Progenitor cell of endocrine pancreas (in vitro differentiated cells): ENCODE results near the gene PRRT2. TPM values are rescaled to one million over a fixed set of nuclear protein-coding genes. Genes with fewer than 3 reads are reported as not detected.

ENCODE experiments used
- DNase-seq: peaks from one replicate; pipeline ENCODE4 v3.0.0; 2021; ENCODE audit warnings: low spot score; ENCODE audit not compliant: unreplicated experiment
- H3K27ac Mint-ChIP-seq: 2 replicates; pipeline ENCODE4 v1.8.0; 2021; ENCODE audit warnings: mild to moderate bottlenecking, moderate library complexity, mixed read lengths
- H3K27me3 Mint-ChIP-seq: 2 replicates; pipeline ENCODE4 v1.8.0; 2021; ENCODE audit warnings: mixed read lengths
- H3K36me3 Mint-ChIP-seq: 2 replicates; pipeline ENCODE4 v1.8.0; 2022; ENCODE audit warnings: mixed read lengths; ENCODE audit not compliant: insufficient read depth
- H3K4me1 Mint-ChIP-seq: 2 replicates; pipeline ENCODE4 v1.8.0; 2021; ENCODE audit warnings: low read depth, mixed read lengths
- H3K4me3 Mint-ChIP-seq: 2 replicates; pipeline ENCODE4 v1.8.0; 2021; ENCODE audit warnings: low read depth, mild to moderate bottlenecking, moderate library complexity, mixed read lengths
- H3K9me3 Mint-ChIP-seq: 2 replicates; pipeline ENCODE4 v1.8.0; 2021; ENCODE audit warnings: low read depth, mixed read lengths
- total RNA-seq: library from RNA; stranded (reverse); gene quantifications from 2 replicates; pipeline ENCODE4 v1.2.1, GENCODE V29; 2021
- TF ChIP-seq, protein P1 (sequence below): fragments of 200-600 bp; sonication (generic); IDR thresholded peaks from one replicate; pipeline ENCODE4 v1.5.0; 2021; ENCODE audit warnings: antibody characterized with exemption, mild to moderate bottlenecking; ENCODE audit not compliant: unreplicated experiment

The PRRT2 gene
- total RNA-seq, 1 donor from 2014 or later: 1.4 TPM

DNA sequence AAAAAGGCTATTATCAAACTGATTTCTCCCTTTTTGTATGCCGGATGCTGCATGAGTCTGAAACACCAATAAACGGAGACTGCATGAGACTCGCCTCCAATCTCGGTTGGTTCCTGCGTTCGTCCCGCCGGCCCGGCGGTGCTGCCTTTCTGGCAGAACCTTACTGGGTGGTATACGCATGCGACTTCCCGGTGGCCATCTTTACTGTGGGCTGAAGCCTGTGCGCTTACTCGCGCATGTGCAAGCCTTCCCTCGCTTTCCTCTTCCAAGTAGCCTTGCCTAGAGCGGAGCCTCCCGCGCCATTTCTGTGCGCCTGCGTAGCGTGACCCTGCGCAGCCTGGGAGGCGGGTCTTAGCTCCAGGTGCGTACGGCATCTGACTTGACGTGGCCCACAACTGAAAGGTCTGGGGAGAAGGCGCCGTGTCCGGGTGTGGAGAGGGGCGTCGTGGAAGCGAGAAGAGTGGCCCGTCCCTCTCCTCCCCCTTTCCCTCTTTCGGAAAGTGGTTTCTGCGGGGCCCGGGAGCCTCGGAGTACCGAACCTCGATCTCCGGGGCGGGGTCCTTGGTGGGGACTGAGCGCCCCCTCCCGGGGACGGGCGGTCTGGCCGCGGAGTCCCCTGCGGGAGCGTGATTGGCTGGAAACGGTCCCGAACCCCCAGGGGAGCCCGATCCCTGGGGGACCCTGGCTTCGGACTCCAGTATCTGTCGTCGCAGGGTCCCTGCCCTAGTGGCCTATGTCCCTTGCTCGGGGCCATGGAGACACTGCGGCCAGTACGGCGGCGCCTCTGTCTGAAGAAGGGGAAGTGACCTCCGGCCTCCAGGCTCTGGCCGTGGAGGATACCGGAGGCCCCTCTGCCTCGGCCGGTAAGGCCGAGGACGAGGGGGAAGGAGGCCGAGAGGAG, 4.0 kb downstream of the PRRT2 start, which contains the start of gene PAGR1:
Gene PAGR1 (plus strand): TSS at position 360 of the 901 bp plus-strand sequence. CDS start 374 bp downstream, at position 734.
- H3K27me3 Mint-ChIP-seq: peaks cover 14% of the 10 kb centered on the region
- peak; percentile 92 for DNase-seq
- peaks cover 38% of the 10 kb centered on the region for H3K4me1 Mint-ChIP-seq
- H3K27ac Mint-ChIP-seq: peak within 1 kb of the TSS; percentile 96
- peaks cover 15% of the 10 kb centered on the region for H3K36me3 Mint-ChIP-seq
- peak within 1 kb of the TSS; percentile 85 for H3K4me3 Mint-ChIP-seq
- no peaks in the 10 kb centered on the region for H3K9me3 Mint-ChIP-seq
- TF ChIP-seq, protein P1, sequence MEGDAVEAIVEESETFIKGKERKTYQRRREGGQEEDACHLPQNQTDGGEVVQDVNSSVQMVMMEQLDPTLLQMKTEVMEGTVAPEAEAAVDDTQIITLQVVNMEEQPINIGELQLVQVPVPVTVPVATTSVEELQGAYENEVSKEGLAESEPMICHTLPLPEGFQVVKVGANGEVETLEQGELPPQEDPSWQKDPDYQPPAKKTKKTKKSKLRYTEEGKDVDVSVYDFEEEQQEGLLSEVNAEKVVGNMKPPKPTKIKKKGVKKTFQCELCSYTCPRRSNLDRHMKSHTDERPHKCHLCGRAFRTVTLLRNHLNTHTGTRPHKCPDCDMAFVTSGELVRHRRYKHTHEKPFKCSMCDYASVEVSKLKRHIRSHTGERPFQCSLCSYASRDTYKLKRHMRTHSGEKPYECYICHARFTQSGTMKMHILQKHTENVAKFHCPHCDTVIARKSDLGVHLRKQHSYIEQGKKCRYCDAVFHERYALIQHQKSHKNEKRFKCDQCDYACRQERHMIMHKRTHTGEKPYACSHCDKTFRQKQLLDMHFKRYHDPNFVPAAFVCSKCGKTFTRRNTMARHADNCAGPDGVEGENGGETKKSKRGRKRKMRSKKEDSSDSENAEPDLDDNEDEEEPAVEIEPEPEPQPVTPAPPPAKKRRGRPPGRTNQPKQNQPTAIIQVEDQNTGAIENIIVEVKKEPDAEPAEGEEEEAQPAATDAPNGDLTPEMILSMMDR: peak; percentile 94

DNA sequence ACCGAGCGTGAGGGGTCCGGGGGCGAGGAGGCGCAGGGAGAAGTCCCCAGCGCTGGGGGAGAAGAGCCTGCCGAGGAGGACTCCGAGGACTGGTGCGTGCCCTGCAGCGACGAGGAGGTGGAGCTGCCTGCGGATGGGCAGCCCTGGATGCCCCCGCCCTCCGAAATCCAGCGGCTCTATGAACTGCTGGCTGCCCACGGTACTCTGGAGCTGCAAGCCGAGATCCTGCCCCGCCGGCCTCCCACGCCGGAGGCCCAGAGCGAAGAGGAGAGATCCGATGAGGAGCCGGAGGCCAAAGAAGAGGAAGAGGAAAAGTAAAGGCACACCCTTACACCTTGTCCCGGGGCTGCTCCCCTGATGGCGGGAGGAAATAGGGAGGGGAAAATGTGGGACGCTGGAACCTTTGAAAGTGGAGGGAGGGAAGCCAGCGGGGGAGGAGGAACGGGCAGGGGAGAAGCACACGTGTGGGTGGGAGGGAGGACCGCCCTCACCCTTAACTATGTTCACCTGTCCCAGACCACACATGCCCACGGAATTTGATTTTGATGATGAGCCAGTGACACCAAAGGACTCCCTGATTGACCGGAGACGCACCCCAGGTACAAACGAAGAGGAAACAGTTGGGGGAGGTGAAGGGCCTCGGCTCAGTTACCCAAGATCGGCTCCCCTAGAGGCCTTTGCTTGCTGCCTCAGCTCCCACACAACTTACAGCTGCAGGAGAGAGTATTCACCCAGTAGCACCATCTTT, 4.9 kb downstream of the PRRT2 start:
- Mint-ChIP-seq H3K27me3 (peaks cover 14% of the 10 kb centered on the region), H3K4me1 (peaks cover 33% of the 10 kb centered on the region), H3K36me3 (peaks cover 15% of the 10 kb centered on the region), H3K4me3 (peak overlapping the region; percentile 85), H3K27ac (peak overlapping the region; percentile 79), H3K9me3 (no peaks in the 10 kb centered on the region)
- no peak for DNase-seq
- TF ChIP-seq, protein P1: peak; percentile 13

DNA sequence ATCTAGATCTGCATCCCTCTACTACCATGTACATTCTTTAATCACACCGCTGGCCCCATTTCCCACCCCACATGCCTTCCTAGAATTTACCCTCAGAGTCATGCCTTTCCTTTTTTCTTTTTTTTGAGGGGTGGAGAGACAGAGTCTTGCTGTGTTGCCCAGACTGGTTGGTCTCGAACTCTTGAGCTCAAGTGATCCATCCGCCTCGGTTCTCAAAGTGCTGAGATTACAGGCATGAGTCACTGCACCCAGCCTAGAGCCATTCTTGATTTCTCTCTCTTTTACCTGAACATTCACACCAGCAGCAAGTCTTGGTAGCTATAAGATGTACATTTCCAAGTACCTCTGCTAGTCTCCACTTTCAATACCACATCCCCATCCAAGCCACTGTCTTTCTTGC, 6.1 kb downstream of the PRRT2 start:
- H3K36me3 Mint-ChIP-seq: peaks cover 15% of the 10 kb centered on the region
- peak overlapping the region; percentile 54 for H3K4me3 Mint-ChIP-seq
- no peaks in the 10 kb centered on the region for H3K9me3 Mint-ChIP-seq
- peaks cover 32% of the 10 kb centered on the region for H3K4me1 Mint-ChIP-seq
- DNase-seq: no peak
- peaks cover 11% of the 10 kb centered on the region for H3K27me3 Mint-ChIP-seq
- no peak overlapping the region for H3K27ac Mint-ChIP-seq
- TF ChIP-seq, protein P1: no peak

DNA sequence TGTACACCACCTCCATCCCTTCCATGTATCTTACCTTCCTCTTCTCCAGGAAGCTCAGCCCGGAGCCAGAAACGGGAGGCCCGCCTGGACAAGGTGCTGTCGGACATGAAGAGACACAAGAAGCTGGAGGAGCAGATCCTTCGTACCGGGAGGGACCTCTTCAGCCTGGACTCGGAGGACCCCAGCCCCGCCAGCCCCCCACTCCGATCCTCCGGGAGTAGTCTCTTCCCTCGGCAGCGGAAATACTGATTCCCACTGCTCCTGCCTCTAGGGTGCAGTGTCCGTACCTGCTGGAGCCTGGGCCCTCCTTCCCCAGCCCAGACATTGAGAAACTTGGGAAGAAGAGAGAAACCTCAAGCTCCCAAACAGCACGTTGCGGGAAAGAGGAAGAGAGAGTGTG, 7.5 kb downstream of the PRRT2 start:
- DNase-seq: no peak
- no peak overlapping the region for H3K27ac Mint-ChIP-seq
- H3K9me3 Mint-ChIP-seq: no peaks in the 10 kb centered on the region
- peaks cover 6% of the 10 kb centered on the region for H3K27me3 Mint-ChIP-seq
- peaks cover 15% of the 10 kb centered on the region for H3K36me3 Mint-ChIP-seq
- peaks cover 32% of the 10 kb centered on the region for H3K4me1 Mint-ChIP-seq
- peak overlapping the region; percentile 8 for H3K4me3 Mint-ChIP-seq
- TF ChIP-seq, protein P1: no peak

DNA sequence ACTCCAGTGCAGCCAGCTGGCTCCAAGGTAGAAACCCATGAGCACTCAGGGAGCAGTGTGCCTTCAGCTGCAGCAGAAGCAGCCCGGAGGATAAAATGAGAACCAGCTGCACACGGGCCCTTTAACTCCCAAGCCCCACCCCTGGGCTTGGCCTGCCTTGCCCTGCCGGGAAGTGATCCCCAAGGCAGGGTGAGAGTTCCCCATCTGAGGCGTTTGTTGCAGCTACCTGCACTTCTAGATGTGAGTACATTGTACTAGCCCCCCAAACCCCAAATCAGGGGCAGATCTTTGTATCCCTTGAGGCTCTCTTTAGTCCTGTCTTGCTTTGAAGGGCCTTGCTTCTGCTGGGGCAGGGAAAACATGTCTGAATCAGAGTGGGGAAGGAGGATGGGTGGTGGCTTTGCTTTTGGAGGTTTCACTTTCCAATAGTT, 8.3 kb downstream of the PRRT2 start, which contains the start of gene MVP:
Gene MVP (plus strand): TSS at position 192 of the 431 bp plus-strand sequence. CDS start 10,088 bp downstream, outside the sequence.
- Mint-ChIP-seq H3K36me3 (peaks cover 15% of the 10 kb centered on the region), H3K27me3 (no peaks in the 10 kb centered on the region), H3K4me3 (peak within 1 kb of the TSS; percentile 59), H3K4me1 (peaks cover 26% of the 10 kb centered on the region), H3K9me3 (no peaks in the 10 kb centered on the region), H3K27ac (peak within 1 kb of the TSS; percentile 57)
- TF ChIP-seq, protein P1: no peak
- DNase-seq: no peak
